ENCODE data around the gene GBP5.
"Not testable (repeated sequence)": the region's sequence is repeated elsewhere in the genome, so short reads cannot be mapped to it uniquely, and the experiment has no call there.

The GBP5 gene

DNA sequence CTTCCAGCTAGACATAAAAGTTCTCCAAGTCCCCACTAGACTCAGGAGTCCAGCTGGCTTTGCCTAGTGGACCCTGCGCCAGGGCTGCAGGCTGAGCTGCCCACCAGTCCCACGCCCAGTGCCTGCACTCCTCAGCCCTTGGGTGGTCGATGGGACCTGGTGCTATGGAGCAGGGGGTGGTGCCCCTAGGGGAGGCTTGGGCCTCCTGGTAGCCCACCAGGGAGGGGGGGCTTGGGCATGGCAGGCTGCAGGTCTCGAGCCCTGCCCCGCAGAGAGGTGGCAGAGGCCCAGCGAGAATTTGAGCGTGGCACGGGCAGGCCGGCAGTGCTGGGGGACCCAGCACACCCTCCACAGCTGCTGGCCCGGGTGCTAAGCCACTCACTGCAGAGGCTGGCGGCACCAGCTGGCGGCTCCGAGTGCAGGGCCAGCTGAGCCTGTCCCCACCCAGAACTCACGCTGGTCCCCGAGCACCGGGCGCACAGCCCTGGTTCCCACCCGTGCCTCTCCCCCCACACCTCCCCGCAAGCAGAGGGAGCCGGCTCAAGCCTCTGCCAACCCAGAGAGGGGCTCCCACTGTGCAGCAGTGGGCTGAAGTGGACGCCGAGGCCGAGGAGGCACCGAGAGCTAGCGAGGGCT lies 30.2 kb upstream of the GBP5 start:
- H3K9me3 ChIP-seq (ENCODE audit: control insufficient read depth, insufficient read depth, low read length) = no peaks in the 10 kb centered on the region
- no peak overlapping the region for H3K4me3 ChIP-seq (ENCODE audit: low read length)
- H3K4me1 ChIP-seq (ENCODE audit: control insufficient read depth, low read length) = no peaks in the 10 kb centered on the region
- H3K79me2 ChIP-seq (ENCODE audit: control insufficient read depth, low read length) = no peaks in the 10 kb centered on the region
- no peak overlapping the region for H3K4me2 ChIP-seq (ENCODE audit: low read length)
- no peaks in the 10 kb centered on the region for H3K27me3 ChIP-seq (ENCODE audit: control insufficient read depth, low read length)
- no peaks in the 10 kb centered on the region for H3F3A ChIP-seq (ENCODE audit: control insufficient read depth, insufficient read depth)
- H3K36me3 ChIP-seq (ENCODE audit: control insufficient read depth, low read length) = no peaks in the 10 kb centered on the region
- H3K9me2 ChIP-seq (replicated peaks; ENCODE audit: control insufficient read depth, low read length) = no peaks in the 10 kb centered on the region
- no peak for TF ChIP-seq EZH2phosphoT487 (IDR thresholded peaks at IDR 0.05; ENCODE audit: borderline replicate concordance, low read length)
- no peak overlapping the region for H3K27ac ChIP-seq (ENCODE audit: low read depth, low read length)
- H4K20me1 ChIP-seq (ENCODE audit: control insufficient read depth, insufficient read depth, low read depth, low read length) = no peaks in the 10 kb centered on the region

- H3K4me3 ChIP-seq (ENCODE audit: low read length); H3K9me3 ChIP-seq (ENCODE audit: control insufficient read depth, insufficient read depth, low read length); H3K79me2 ChIP-seq (ENCODE audit: control insufficient read depth, low read length); H4K20me1 ChIP-seq (ENCODE audit: control insufficient read depth, insufficient read depth, low read depth, low read length); H3K4me1 ChIP-seq (ENCODE audit: control insufficient read depth, low read length); H3K4me2 ChIP-seq (ENCODE audit: low read length); H3K36me3 ChIP-seq (ENCODE audit: control insufficient read depth, low read length); H3F3A ChIP-seq (ENCODE audit: control insufficient read depth, insufficient read depth); H3K27me3 ChIP-seq (ENCODE audit: control insufficient read depth, low read length); H3K9me2 ChIP-seq (replicated peaks; ENCODE audit: control insufficient read depth, low read length); H3K27ac ChIP-seq (ENCODE audit: low read depth, low read length): not testable (repeated sequence)
Observed at GRCh38 chr1:89299739-89300463, 27.2 kb upstream of the GBP5 start.

DNA sequence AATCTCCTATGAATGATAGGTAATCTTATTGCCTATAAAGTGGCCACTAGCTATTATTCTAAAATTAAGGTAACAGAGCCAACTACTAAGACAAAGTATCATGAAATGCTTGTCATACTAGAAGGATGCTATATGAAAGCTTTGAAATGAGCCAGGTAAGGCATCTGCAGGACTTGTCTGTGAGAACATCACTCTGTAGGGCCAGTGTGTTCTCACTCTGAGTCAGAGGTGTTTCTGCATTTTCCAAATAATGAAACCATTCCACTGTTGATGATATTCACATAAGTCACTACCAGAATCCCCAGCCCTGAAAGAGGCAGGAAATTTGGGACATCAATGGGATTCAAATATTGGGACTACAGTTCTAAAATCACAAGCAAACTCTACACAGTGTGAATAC lies 25.8 kb upstream of the GBP5 start:
- Histone ChIP-seq H3K4me2 (ENCODE audit: low read length) (no peak overlapping the region), H3K4me1 (ENCODE audit: control insufficient read depth, low read length) (no peaks in the 10 kb centered on the region), H3K36me3 (ENCODE audit: control insufficient read depth, low read length) (no peaks in the 10 kb centered on the region), H3K4me3 (ENCODE audit: low read length) (no peak overlapping the region), H4K20me1 (ENCODE audit: control insufficient read depth, insufficient read depth, low read depth, low read length) (no peaks in the 10 kb centered on the region), H3K27me3 (ENCODE audit: control insufficient read depth, low read length) (no peaks in the 10 kb centered on the region), H3K9me2 (replicated peaks; ENCODE audit: control insufficient read depth, low read length) (no peaks in the 10 kb centered on the region), H3K9me3 (ENCODE audit: control insufficient read depth, insufficient read depth, low read length) (no peaks in the 10 kb centered on the region), H3K79me2 (ENCODE audit: control insufficient read depth, low read length) (no peaks in the 10 kb centered on the region), H3F3A (ENCODE audit: control insufficient read depth, insufficient read depth) (no peaks in the 10 kb centered on the region), H3K27ac (ENCODE audit: low read depth, low read length) (no peak overlapping the region)
- no peak for TF ChIP-seq EZH2phosphoT487 (IDR thresholded peaks at IDR 0.05; ENCODE audit: borderline replicate concordance, low read length)
- TF ChIP-seq CTCF (IDR thresholded peaks at IDR 0.05; ENCODE audit: low read depth, low read length, poor library complexity, severe bottlenecking) = no peak

DNA sequence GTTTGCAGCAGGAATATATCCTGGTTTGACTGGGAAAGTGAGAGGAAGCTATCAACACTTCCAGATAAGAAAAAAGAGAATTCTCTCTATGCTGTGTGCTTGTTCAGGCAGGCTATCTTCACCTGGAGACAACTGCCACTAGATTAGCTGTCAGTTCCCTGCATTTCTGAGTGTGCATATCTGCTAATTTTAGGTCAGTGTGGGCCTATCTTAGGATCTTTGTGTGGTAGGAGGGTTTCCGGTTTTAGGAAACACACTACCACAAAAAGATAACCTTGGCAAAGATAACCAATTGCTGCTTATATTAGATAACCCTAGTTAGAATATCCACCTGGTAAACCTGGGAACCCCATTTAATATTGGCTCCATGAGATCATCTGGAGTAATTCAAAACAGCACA lies 22.5 kb upstream of the GBP5 start:
- Histone ChIP-seq H3K4me3 (ENCODE audit: low read length) (no peak overlapping the region), H3K4me2 (ENCODE audit: low read length) (no peak overlapping the region), H3K27ac (ENCODE audit: low read depth, low read length) (no peak overlapping the region), H3K27me3 (ENCODE audit: control insufficient read depth, low read length) (no peaks in the 10 kb centered on the region), H3K79me2 (ENCODE audit: control insufficient read depth, low read length) (no peaks in the 10 kb centered on the region), H4K20me1 (ENCODE audit: control insufficient read depth, insufficient read depth, low read depth, low read length) (no peaks in the 10 kb centered on the region), H3K9me3 (ENCODE audit: control insufficient read depth, insufficient read depth, low read length) (no peaks in the 10 kb centered on the region), H3F3A (ENCODE audit: control insufficient read depth, insufficient read depth) (no peaks in the 10 kb centered on the region), H3K9me2 (replicated peaks; ENCODE audit: control insufficient read depth, low read length) (no peaks in the 10 kb centered on the region), H3K36me3 (ENCODE audit: control insufficient read depth, low read length) (no peaks in the 10 kb centered on the region), H3K4me1 (ENCODE audit: control insufficient read depth, low read length) (no peaks in the 10 kb centered on the region)
- TF ChIP-seq CTCF (IDR thresholded peaks at IDR 0.05; ENCODE audit: low read depth, low read length, poor library complexity, severe bottlenecking) (no peak), EZH2phosphoT487 (IDR thresholded peaks at IDR 0.05; ENCODE audit: borderline replicate concordance, low read length) (no peak)

Data from DOHH2 (cell line).